CD4-positive, alpha-beta T cell treated with Interleukin-17A for 1 hour (primary cell): Measurements from ENCODE around the gene PSMA3.
A peak's percentile ranks its signal among the peaks of the same experiment; 100 is the strongest.
"Not testable (repeated sequence)": the region's sequence is repeated elsewhere in the genome, so short reads cannot be mapped to it uniquely, and the experiment has no call there.

Experiments
- DNase-seq: peaks from one replicate; pipeline ENCODE4 v3.0.0-alpha.2; 2020

PSMA3 gene

GRCh38 chr14:58244556-58245387 is at the start of gene PSMA3:
Gene PSMA3 (plus strand): TSS chr14:58244843. CDS start chr14:58244921, 78 bp downstream.
- DNase-seq = peak; percentile 98

GRCh38 chr14:58196198-58196597 is 48.4 kb upstream of the PSMA3 start:
- DNase-seq = no peak

DNA sequence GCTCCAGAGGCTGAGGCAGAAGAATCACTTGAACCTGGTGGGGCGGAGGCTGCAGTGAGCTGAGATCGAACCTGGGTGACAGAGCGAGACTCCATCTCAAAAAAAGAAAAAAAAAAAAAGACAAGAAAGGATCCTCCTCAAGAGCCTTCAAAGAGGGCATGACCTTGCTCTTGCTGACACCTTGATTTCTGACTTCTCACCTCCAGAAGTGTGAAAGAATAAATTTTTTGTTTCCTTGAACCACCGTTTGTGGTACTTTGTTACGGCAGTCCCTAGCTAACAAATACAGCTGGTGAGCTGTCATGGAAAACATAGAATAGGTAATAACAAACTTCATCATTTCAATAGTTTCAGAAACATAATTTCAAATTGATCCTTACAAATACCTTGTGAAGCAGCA is 46.6 kb upstream of the PSMA3 start:
- peak; percentile 56 for DNase-seq

DNA sequence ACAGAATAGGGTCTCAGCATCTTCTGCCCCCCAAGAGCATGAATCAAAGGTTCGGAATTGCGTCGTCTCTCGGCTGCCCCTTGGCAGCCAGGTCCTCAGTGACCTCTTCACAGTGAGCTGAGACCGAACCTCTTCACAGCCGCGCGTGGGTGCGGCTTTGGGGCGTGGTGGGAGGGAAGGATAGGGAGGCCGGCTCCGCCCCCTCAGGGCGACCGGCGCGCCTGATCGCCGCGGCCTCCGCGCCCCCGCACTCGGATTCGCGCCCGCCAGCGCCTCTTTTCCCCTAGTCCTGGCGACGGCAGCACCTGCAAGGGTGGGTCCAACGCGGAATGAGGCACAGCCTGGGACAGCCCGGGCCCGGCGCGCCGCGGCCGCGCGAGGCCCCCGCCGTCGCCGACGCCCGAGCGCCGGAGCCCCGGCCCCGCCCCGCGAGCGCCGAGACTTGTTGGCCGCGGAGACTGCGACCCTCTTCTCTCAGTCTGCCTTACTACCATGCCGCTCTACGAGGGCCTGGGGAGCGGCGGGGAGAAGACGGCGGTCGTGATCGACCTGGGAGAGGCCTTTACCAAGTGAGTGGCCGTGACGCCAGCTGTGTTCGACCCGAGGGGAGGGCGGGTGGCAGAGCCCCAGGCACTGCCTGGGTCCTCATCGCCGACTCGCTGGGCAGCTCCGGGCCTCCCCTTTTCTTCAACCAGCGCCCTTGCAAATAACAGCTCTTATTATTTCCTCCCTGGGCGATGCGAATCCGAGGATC is 44.7 kb upstream of the PSMA3 start, which contains the start of gene ACTR10:
Gene ACTR10 (plus strand): TSS at position 424 of the 754 bp plus-strand sequence. CDS start 69 bp downstream, at position 493.
- peak; percentile 88 for DNase-seq

GRCh38 chr14:58200480-58200841 is 44.2 kb upstream of the PSMA3 start:
- DNase-seq = no peak

GRCh38 chr14:58200846-58201245 is 43.8 kb upstream of the PSMA3 start:
- peak; percentile 16 for DNase-seq

- no peak for DNase-seq
These were observed 31.5 kb upstream of the PSMA3 start for GRCh38 chr14:58213176-58213575.

GRCh38 chr14:58215191-58215914 is 29.3 kb upstream of the PSMA3 start:
- no peak for DNase-seq

- no peak for DNase-seq
These were observed 28.1 kb upstream of the PSMA3 start for GRCh38 chr14:58216544-58216943.

DNA sequence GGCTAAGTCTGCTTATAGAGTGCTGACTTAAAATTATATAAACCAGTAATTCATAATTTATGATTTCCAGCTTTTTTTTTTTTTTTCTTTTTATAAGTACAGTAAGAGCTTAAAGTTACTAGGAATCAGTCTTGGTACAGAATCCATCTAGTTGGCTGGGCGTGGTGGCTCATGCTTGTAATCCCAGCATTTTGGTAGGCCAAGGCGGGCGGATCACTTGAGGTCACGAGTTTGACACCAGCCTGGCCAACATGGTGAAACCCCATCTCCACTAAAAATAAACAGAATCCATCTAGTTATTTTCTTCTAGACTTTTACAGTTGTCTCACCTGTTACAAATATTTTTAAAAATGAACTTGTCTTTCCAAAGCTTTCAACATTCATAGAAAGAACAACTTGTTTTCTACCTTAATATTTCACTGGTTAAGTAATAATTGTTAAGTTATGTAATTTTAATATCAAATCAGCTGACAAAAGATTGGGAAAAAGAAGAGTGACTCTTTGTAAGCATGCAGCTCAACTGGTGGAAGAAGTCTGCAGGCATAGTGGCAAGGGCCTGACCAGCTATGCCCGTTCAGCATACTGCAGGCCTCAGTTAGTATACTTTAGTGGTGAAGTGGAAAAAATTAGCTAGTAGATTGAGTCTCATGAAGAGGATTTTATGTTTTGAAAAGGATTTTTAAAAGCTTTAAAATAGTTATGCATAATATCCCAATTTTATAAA is 17.4 kb upstream of the PSMA3 start:
- no peak for DNase-seq

GRCh38 chr14:58238252-58239243 is 6.1 kb upstream of the PSMA3 start:
- peak; percentile 72 for DNase-seq

DNA sequence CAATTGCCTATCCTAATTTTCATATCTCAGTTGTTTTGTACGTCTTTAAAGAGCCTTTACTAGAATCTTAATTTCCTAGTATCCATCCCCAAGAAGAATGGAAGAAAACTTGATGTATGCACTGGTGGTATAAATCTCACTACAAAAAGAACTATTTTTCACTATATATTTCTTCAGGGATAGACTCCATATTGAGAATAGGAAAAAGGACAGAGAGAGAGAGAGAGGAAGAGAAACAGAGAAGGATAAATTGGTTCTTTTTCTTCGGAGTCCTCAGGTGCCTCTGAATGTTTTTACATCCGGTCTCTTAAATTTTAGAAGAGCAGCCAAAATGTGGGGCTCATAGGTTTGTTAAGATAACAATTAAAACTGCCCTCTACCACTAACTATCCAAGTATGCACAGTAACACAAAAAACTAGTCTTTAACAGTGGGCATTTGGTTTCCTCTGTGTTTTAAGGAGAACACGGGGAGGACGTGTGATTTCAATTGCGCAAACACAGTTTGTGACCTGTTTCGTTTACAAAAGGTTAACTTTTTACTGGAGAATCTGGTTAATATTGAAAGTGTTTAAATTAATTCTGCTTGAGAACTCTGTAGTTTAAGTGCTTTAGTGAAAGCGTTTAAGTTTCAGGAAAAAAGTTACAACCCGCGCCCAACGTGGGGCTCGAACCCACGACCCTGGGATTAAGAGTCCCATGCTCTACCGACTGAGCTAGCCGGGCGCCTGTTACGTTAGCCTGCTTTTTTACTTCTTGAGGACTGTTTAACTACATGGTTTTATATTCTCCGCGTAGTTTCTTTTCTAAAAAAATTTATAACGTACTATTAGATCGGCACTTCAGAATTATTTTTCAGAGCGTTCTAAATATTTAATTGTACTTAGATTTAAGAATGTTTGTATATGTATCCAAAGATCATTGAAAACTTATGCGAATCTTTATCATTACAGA is 5.1 kb upstream of the PSMA3 start:
- DNase-seq = peak; percentile 91

GRCh38 chr14:58243790-58244555 is 670 bp upstream of the PSMA3 start:
- peak; percentile 23 for DNase-seq

DNA sequence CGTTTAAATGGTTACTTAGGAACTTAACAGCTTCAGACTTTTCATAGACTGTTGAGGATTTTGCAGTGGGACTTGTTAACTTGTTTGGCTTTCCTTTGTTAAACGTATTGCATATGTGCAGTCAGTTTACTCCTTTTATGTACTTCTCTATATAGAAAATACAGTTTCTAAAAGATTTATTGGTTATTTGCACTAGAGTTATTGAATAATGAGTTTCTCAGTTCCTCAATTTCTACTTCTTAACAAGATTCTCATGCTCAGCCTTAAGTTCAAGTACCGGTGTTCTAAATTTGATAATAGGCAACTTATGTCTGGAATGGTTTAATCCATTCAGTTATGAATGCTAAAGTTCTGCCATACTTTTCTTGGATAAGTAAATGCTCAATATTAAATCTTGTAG is 919 bp downstream of the PSMA3 start:
- no peak for DNase-seq

DNA sequence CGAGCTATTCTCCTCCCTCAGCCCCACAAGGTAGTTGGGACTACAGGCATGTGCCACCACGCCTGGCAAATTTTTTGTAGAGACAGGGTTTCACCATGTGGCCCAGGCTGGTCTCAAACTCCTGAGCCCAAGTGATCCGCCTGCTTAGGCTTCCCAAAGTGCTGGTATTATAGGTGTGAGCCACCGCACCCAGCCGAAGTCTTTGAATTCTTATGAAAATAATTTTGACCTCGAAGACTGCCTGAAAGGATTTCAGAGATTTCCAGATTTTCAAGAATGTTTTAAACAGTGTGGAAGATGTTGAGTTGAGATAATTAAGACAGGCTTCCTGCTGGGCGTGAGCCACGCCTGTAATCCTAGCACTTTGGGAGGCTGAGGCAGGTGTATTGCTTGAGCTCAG is 5.0 kb downstream of the PSMA3 start:
- DNase-seq = no peak

- DNase-seq = no peak
These were observed 13.5 kb downstream of the PSMA3 start for GRCh38 chr14:58258156-58258555.

GRCh38 chr14:58262005-58262404 is 17.4 kb downstream of the PSMA3 start:
- DNase-seq = not testable (repeated sequence)

DNA sequence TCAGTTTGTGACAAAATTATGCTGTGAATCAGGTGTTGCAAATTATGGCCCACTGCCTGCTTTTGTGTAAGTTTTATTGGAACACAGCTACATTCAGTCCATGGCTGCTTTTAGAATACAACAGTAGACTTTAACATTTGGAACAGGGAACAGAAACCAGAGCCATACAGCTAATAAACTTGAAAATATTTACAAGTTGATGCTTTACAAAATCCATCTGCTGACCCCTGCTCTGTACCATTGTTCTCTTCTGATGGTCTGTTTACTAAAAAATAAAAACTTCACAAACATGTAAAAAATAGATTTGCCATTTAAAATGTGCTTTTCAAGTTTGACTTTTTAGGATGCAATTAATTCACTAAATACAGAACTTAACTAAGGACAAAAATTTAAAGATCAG is 20.8 kb downstream of the PSMA3 start:
- no peak for DNase-seq

DNA sequence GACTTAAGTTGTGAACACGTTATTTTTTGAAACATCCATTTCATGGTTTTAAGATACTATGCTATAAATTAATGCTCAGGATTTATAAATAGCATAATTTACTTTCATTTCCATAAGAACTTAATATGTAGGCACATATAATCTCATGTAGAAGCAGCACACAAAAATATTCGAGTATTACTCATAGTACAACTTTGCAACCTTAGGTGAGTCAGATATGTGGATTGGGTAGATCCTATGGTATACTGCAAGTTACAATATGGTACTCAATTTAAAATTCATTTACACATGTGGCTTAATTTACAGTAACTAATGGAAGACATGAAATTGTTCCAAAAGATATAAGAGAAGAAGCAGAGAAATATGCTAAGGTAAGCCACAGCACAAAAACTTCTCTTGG is 26.0 kb downstream of the PSMA3 start:
- no peak for DNase-seq
